ENCODE data around the gene USP30.
A peak's percentile ranks its signal among the peaks of the same experiment; 100 is the strongest.
"Not testable (repeated sequence)": the region's sequence is repeated elsewhere in the genome, so short reads cannot be mapped to it uniquely, and the experiment has no call there.

Gene USP30

GRCh38 chr12:109052414-109053323 is at the start of gene USP30:
TSS of gene USP30 (plus strand) at chr12:109052576. CDS start at chr12:109052679, 103 bp downstream.
- DNase-seq (ENCODE audit: low spot score) = peak; percentile 87

- DNase-seq (ENCODE audit: low spot score) = no peak
Observed at GRCh38 chr12:109004017-109004416, 48.4 kb upstream of the USP30 start.

- DNase-seq (ENCODE audit: low spot score) = no peak
Observed at GRCh38 chr12:109009766-109010165, 42.6 kb upstream of the USP30 start.

- no peak for DNase-seq (ENCODE audit: low spot score)
Observed at GRCh38 chr12:109010259-109010658, 42.1 kb upstream of the USP30 start.

- no peak for DNase-seq (ENCODE audit: low spot score)
Observed at GRCh38 chr12:109014984-109015765, 37.2 kb upstream of the USP30 start.

- DNase-seq (ENCODE audit: low spot score) = no peak
Observed at GRCh38 chr12:109016016-109016415, 36.4 kb upstream of the USP30 start.

- no peak for DNase-seq (ENCODE audit: low spot score)
Observed at GRCh38 chr12:109016978-109017377, 35.4 kb upstream of the USP30 start.

- DNase-seq (ENCODE audit: low spot score) = no peak
Observed at GRCh38 chr12:109018296-109018695, 34.1 kb upstream of the USP30 start.

- DNase-seq (ENCODE audit: low spot score) = no peak
Observed at GRCh38 chr12:109020146-109020795, 32.1 kb upstream of the USP30 start.

- DNase-seq (ENCODE audit: low spot score) = peak; percentile 78
Observed at GRCh38 chr12:109020796-109021380, 31.5 kb upstream of the USP30 start, which contains the start of gene SVOP. TSS of gene SVOP (minus strand) at chr12:109021068. CDS start at chr12:109020868, 200 bp downstream.

- no peak for DNase-seq (ENCODE audit: low spot score)
Observed at GRCh38 chr12:109027767-109028166, 24.6 kb upstream of the USP30 start.

- peak; percentile 36 for DNase-seq (ENCODE audit: low spot score)
Observed at GRCh38 chr12:109028624-109029023, 23.8 kb upstream of the USP30 start.

- DNase-seq (ENCODE audit: low spot score) = no peak
Observed at GRCh38 chr12:109029411-109029810, 23.0 kb upstream of the USP30 start.

- DNase-seq (ENCODE audit: low spot score) = no peak
Observed at GRCh38 chr12:109033239-109034196, 18.9 kb upstream of the USP30 start.

- no peak for DNase-seq (ENCODE audit: low spot score)
Observed at GRCh38 chr12:109036975-109037374, 15.4 kb upstream of the USP30 start.

- no peak for DNase-seq (ENCODE audit: low spot score)
Observed at GRCh38 chr12:109044241-109044640, 8.1 kb upstream of the USP30 start.

GRCh38 chr12:109047081-109047805 is 5.1 kb upstream of the USP30 start:
- DNase-seq (ENCODE audit: low spot score) = peak; percentile 32

GRCh38 chr12:109048706-109049105 is 3.7 kb upstream of the USP30 start:
- DNase-seq (ENCODE audit: low spot score) = not testable (repeated sequence)

GRCh38 chr12:109049794-109050193 is 2.6 kb upstream of the USP30 start:
- DNase-seq (ENCODE audit: low spot score) = not testable (repeated sequence)

- DNase-seq (ENCODE audit: low spot score) = no peak
Observed at GRCh38 chr12:109052097-109052413, 321 bp upstream of the USP30 start.

Data from kidney tubule cell (primary cell).